K562 (cell line): ENCODE results near the gene LHPP. TPM values are rescaled to one million over a fixed set of nuclear protein-coding genes. Genes with fewer than 3 reads are reported as not detected.

Source experiments
- ATAC-seq: fragments of 200-7000 bp; cut with Tn5 transposase; 3 replicates; pipeline ENCODE4 v1.9.1; 2020; ENCODE audit warnings: moderate library complexity
- BruUV-seq: library from RNA; stranded (reverse); fragments of 400-500 nt; replicated peaks from 2 replicates; lab custom pipeline; 2021; lab: Mats Ljungman, UMichigan
- CTCF ChIA-PET: fragments of 300-600 bp; formaldehyde crosslinking; extraction: SDS; loops from one replicate; lab custom pipeline; 2021; ENCODE audit warnings: low intra/inter-chr PET ratio; lab: Yijun Ruan, JAX
- POLR2A ChIA-PET: fragments of 300-600, 350-650 bp; sonication (Branson Sonifier 250); formaldehyde crosslinking; extraction: SDS; loops from one replicate; lab custom pipeline; 2021; ENCODE audit warnings: antibody characterized with exemption, inconsistent platforms; lab: Yijun Ruan, JAX
- DNase-seq, 4 experiments: peaks; one replicate each; pipeline versions ENCODE4 v3.0.0 to v3.0.0-alpha.2; 2011 to 2018; ENCODE audit warnings: low spot score in 3 of 4, mixed read lengths in 3 of 4; ENCODE audit errors: extremely low read depth in 1 of 4
- FAIRE-seq: peaks from 2 replicates; lab custom pipeline; 2011; peaks lifted over from hg19 to GRCh38; lab: Jason Lieb, UNC
- H2AFZ ChIP-seq: 2 replicates; pipeline ENCODE4 v1.6.0; 2011; ENCODE audit warnings: low read depth, low read length, control low read depth, inconsistent platforms
- H3K27ac ChIP-seq: fragments of 200-600 bp; 3 replicates; pipeline ENCODE4 v1.8.0; 2011; ENCODE audit warnings: low read depth, mild to moderate bottlenecking, control low read depth, inconsistent platforms, low read length, moderate library complexity, mixed read lengths; ENCODE audit errors: extremely low read depth
- H3K27me3 ChIP-seq, 2 experiments: fragments of 300-600 bp in 1 of 2; 2 replicates in 1 of 2; 3 replicates in 1 of 2; pipeline versions ENCODE4 v1.6.0 to v1.8.0; 2011; ENCODE audit warnings: inconsistent platforms in 2 of 2, low read length in 2 of 2, mild to moderate bottlenecking in 1 of 2, mixed read lengths in 1 of 2, moderate library complexity in 1 of 2; ENCODE audit not compliant: control insufficient read depth in 2 of 2, insufficient read depth in 2 of 2
- H3K36me3 ChIP-seq: fragments of 300-600 bp; 3 replicates; pipeline ENCODE4 v1.8.0; 2011; ENCODE audit warnings: mild to moderate bottlenecking, low read length, inconsistent platforms; ENCODE audit not compliant: control insufficient read depth, insufficient read depth
- H3K4me1 ChIP-seq, 2 experiments: fragments of 200-600 bp in 1 of 2; replicated peaks in 1 of 2; 2 replicates in 1 of 2; 3 replicates in 1 of 2; pipeline versions ENCODE4 v1.5.1 to v1.8.0; 2011; ENCODE audit warnings: inconsistent platforms in 2 of 2, low read length in 2 of 2, mild to moderate bottlenecking in 1 of 2, mixed read lengths in 1 of 2, moderate library complexity in 1 of 2; ENCODE audit not compliant: control insufficient read depth in 2 of 2, insufficient read depth in 2 of 2
- H3K4me2 ChIP-seq: 2 replicates; pipeline ENCODE4 v1.6.1; 2011; ENCODE audit warnings: low read length, control low read depth, inconsistent platforms, mixed read lengths; ENCODE audit not compliant: insufficient read depth
- H3K4me3 ChIP-seq: fragments of 200-600 bp; sonication (generic), shearing (Covaris generic); 2 replicates; pipeline ENCODE4 v1.5.1; 2016; ENCODE audit warnings: control low read depth, inconsistent platforms
- H3K79me2 ChIP-seq: fragments of 200-600 bp; 3 replicates; pipeline ENCODE4 v1.8.0; 2011; ENCODE audit warnings: low read length, inconsistent platforms; ENCODE audit not compliant: control insufficient read depth, insufficient read depth
- H3K9ac ChIP-seq, 2 experiments: 2 replicates each; pipeline versions ENCODE4 v1.6.0 to v1.6.1; 2011; ENCODE audit warnings: low read depth in 2 of 2, low read length in 2 of 2, control low read depth in 1 of 2, inconsistent platforms in 1 of 2, mild to moderate bottlenecking in 1 of 2, mixed read lengths in 1 of 2; ENCODE audit not compliant: insufficient read depth in 1 of 2
- H3K9me1 ChIP-seq: one replicate; pipeline ENCODE4 v1.6.0; 2011; ENCODE audit warnings: inconsistent platforms, mild to moderate bottlenecking, low read length, moderate library complexity; ENCODE audit not compliant: control insufficient read depth, insufficient read depth
- H3K9me3 ChIP-seq: replicated peaks from 2 replicates; pipeline ENCODE4 v1.5.1; 2011; ENCODE audit warnings: low read depth, low read length, inconsistent platforms; ENCODE audit not compliant: control insufficient read depth, insufficient read depth
- H4K20me1 ChIP-seq: replicated peaks from 2 replicates; pipeline ENCODE4 v1.6.1; 2011; ENCODE audit warnings: low read length, inconsistent platforms, mixed read lengths; ENCODE audit not compliant: control insufficient read depth, insufficient read depth
- CBX1 ChIP-seq: sonication (generic); IDR thresholded peaks from 2 replicates; pipeline ENCODE4 v1.6.1; 2016; ENCODE audit warnings: antibody characterized with exemption, low read depth, mild to moderate bottlenecking
- CBX3 ChIP-seq, 2 experiments: IDR thresholded peaks; 1 replicate in 1 of 2; 2 replicates in 1 of 2; pipeline ENCODE4 v1.6.1; 2012; ENCODE audit warnings: inconsistent platforms in 2 of 2, low read length in 2 of 2, borderline replicate concordance in 1 of 2, control low read depth in 1 of 2
- CEBPG ChIP-seq, 3 experiments: fragments of 200-800 bp in 1 of 3; sonication (Bioruptor generic) in 1 of 3; sonication (generic) in 1 of 3; formaldehyde crosslinking in 1 of 3; IDR thresholded peaks in 2 of 3; conservative IDR thresholded peaks in 1 of 3; 2 replicates each; pipeline versions ENCODE4 v1.6.1 to v1.8.0; 2016 to 2022; ENCODE audit warnings: missing compliant biosample characterization in 2 of 3, missing genetic modification characterization in 2 of 3, mild to moderate bottlenecking in 1 of 3, missing genetic modification reagents in 1 of 3
- CREBBP ChIP-seq: IDR thresholded peaks from one replicate; pipeline ENCODE4 v1.6.1; 2012; ENCODE audit warnings: low read depth, mild to moderate bottlenecking, control low read depth, inconsistent platforms, low read length
- E2F4 ChIP-seq: sonication (generic); formaldehyde crosslinking; IDR thresholded peaks from 2 replicates; pipeline ENCODE4 v1.8.0; 2022; ENCODE audit warnings: mild to moderate bottlenecking, low read depth, missing genetic modification reagents
- HNRNPLL ChIP-seq: fragments of 200-400 bp; formaldehyde crosslinking; IDR thresholded peaks from 2 replicates; pipeline ENCODE4 v1.6.1; 2017; ENCODE audit warnings: low read length, low read depth, mild to moderate bottlenecking; ENCODE audit not compliant: poor library complexity, severe bottlenecking
- MXI1 ChIP-seq: IDR thresholded peaks from 2 replicates; pipeline ENCODE4 v1.6.1; 2011; ENCODE audit warnings: low read depth, mild to moderate bottlenecking, improper control_type of control experiment, low read length
- RBM22 ChIP-seq: fragments of 200-400 bp; formaldehyde crosslinking; IDR thresholded peaks from 2 replicates; pipeline ENCODE4 v1.6.1; 2018; ENCODE audit warnings: low read length, low read depth; ENCODE audit not compliant: poor library complexity, severe bottlenecking
- ZNF146 ChIP-seq: IDR thresholded peaks from one replicate; pipeline ENCODE4 v1.6.1; 2018; ENCODE audit warnings: missing compliant biosample characterization; ENCODE audit not compliant: unreplicated experiment
- WGBS: fragments of 100-300 bp; shearing (Covaris generic); methylation state at CpG from one replicate; pipeline ENCODE4 v1.1.6; 2016; ENCODE audit warnings: low coverage, mixed read lengths; ENCODE audit not compliant: insufficient coverage; ENCODE audit errors: missing lambda C conversion rate; 5-methylcytosine and 5-hydroxymethylcytosine counted together
- in situ Hi-C: fragments of 300-500 bp; cut with MboI; formaldehyde crosslinking; loops from 4 replicates; pipeline ENCODE4 v1.15.0; 2018; ENCODE audit warnings: inconsistent platforms, mixed read lengths
- intact Hi-C: fragments of 100-400 bp; cut with micrococcal nuclease; formaldehyde crosslinking; loops from 2 replicates; pipeline ENCODE4 v1.14.2; 2022
- polyA plus RNA-seq, 8 experiments: library from polyadenylated mRNA; depleted of rRNA in 4 of 8; stranded (reverse) in 5 of 8; unstranded in 3 of 8; fragments of >200 nt; fragmentation: Nextera tagmentation in 2 of 8; fragmentation: Illumina TruSeq in 1 of 8; extraction: Ambion mirVana in 2 of 8; extraction: Trizol in 1 of 8; gene quantifications; 2 replicates each; pipeline versions ENCODE4 v1.2.1 to v1.2.3, GENCODE V29; 2011 to 2014; ENCODE audit warnings: inconsistent platforms in 1 of 8, missing spikeins in 1 of 8
- total RNA-seq, 7 experiments: library from RNA; depleted of rRNA in 6 of 7; stranded (reverse); fragments of >200 nt in 6 of 7; fragmentation: Illumina TruSeq in 2 of 7; extraction: Trizol in 2 of 7; gene quantifications; 2 replicates each; pipeline versions ENCODE4 v1.2.1 to v1.2.3, GENCODE V29; 2011 to 2021; ENCODE audit warnings: low replicate concordance in 1 of 7
- TF ChIP-seq, protein P1 (sequence below): fragments of 250-450 bp; sonication (Bioruptor Pico); IDR thresholded peaks from 2 replicates; pipeline ENCODE4 v1.4.0; 2020; ENCODE audit warnings: mild to moderate bottlenecking, moderate library complexity

The LHPP gene
- total and polyA plus RNA-seq, 9 of the 15 experiments (the other 6 are each of a cell fraction or from before 2014, with no cell fraction given): 0.34 to 7.4 (median 3.0) TPM

- 15% methylated on average over 2 of the region's 3 CpGs for WGBS
Observed at GRCh38 chr10:124577651-124578050, 116.0 kb downstream of the LHPP start.

More at GRCh38 chr10:124577651-124578050, 116.0 kb downstream of the LHPP start:
- H3K4me2 ChIP-seq: no peak overlapping the region
- TF ChIP-seq MXI1 (no peak), CBX1 (no peak), CEBPG (CRISPR knock-in tag; IDR thresholded peaks at IDR 0.05) (no peak), CEBPG (tag; conservative IDR thresholded peaks at IDR 0.05 in 1 of 2, IDR thresholded peaks at IDR 0.05 in 1 of 2) (no peak), RBM22 (no peak), CREBBP (no peak), ZNF146 (CRISPR knock-in tag) (no peak), CBX3 (IDR thresholded peaks at IDR 0.05; ENCODE audit: borderline replicate concordance in 1 of 2, low read length in 2 of 2) (no peak), E2F4 (no peak), HNRNPLL (no peak)
- TF ChIP-seq, protein P1, sequence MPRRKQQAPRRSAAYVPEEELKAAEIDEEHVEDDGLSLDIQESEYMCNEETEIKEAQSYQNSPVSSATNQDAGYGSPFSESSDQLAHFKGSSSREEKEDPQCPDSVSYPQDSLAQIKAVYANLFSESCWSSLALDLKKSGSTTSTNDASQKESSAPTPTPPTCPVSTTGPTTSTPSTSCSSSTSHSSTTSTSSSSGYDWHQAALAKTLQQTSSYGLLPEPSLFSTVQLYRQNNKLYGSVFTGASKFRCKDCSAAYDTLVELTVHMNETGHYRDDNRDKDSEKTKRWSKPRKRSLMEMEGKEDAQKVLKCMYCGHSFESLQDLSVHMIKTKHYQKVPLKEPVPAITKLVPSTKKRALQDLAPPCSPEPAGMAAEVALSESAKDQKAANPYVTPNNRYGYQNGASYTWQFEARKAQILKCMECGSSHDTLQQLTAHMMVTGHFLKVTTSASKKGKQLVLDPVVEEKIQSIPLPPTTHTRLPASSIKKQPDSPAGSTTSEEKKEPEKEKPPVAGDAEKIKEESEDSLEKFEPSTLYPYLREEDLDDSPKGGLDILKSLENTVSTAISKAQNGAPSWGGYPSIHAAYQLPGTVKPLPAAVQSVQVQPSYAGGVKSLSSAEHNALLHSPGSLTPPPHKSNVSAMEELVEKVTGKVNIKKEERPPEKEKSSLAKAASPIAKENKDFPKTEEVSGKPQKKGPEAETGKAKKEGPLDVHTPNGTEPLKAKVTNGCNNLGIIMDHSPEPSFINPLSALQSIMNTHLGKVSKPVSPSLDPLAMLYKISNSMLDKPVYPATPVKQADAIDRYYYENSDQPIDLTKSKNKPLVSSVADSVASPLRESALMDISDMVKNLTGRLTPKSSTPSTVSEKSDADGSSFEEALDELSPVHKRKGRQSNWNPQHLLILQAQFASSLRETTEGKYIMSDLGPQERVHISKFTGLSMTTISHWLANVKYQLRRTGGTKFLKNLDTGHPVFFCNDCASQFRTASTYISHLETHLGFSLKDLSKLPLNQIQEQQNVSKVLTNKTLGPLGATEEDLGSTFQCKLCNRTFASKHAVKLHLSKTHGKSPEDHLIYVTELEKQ (CRISPR knock-in tag): no peak
- no TSS peak for BruUV-seq
- peaks cover 6 to 55% of the 10 kb centered on the region in 2 experiments; a peak in 3 of 5 replicates for H3K27me3 ChIP-seq
- ATAC-seq (no peak), DNase-seq (no peak), FAIRE-seq (no peak)
- H2AFZ ChIP-seq: no peak overlapping the region
- H3K4me1 ChIP-seq: peaks cover 0 to 12% of the 10 kb centered on the region in 2 experiments; a peak in 3 of 5 replicates
- intact Hi-C loops (no loop called here), in situ Hi-C loops (no loop called here)
- no peaks in the 10 kb centered on the region for H3K36me3 ChIP-seq
- H4K20me1 ChIP-seq: no peaks in the 10 kb centered on the region; the same call in 1 of the 2 replicates
- no peaks in the 10 kb centered on the region for H3K9me1 ChIP-seq
- ChIA-PET CTCF (no interaction called here), POLR2A (interaction anchor here (0.6 kb wide), 2 partner anchors 140 to 483 kb away, joined by 3 read pairs; no protein-coding TSS in a partner anchor)
- H3K9me3 ChIP-seq: no peaks in the 10 kb centered on the region
- no peaks in the 10 kb centered on the region for H3K79me2 ChIP-seq
- H3K9ac ChIP-seq: no peak overlapping the region
- H3K4me3 ChIP-seq: no peak overlapping the region
- H3K27ac ChIP-seq: no peak overlapping the region
